H1 (cell line): Measurements from ENCODE around the gene MELK. TPM values are rescaled to one million over a fixed set of nuclear protein-coding genes. Genes with fewer than 3 reads are reported as not detected.

Source experiments
- CTCF ChIA-PET: fragments of 300-600 bp; sonication (Branson Sonifier 250); formaldehyde crosslinking; loops from one replicate; lab custom pipeline; 2021; ENCODE audit not compliant: partially characterized antibody; lab: Charles Lee
- POLR2A ChIA-PET: fragments of 300-600 bp; sonication (Branson Sonifier 250); formaldehyde crosslinking; loops from one replicate; lab custom pipeline; 2021; ENCODE audit warnings: inconsistent platforms; ENCODE audit not compliant: partially characterized antibody; lab: Charles Lee
- DNase-seq, 2 experiments: peaks; one replicate each; pipeline versions ENCODE4 v3.0.0 to v3.0.0-alpha.2; 2010 to 2022; ENCODE audit warnings: low spot score in 2 of 2, low read depth in 1 of 2, mixed read lengths in 1 of 2
- FAIRE-seq: peaks from 2 replicates; lab custom pipeline; 2011; peaks lifted over from hg19 to GRCh38; lab: Jason Lieb, UNC
- H2AFZ ChIP-seq: 2 replicates; pipeline ENCODE4 v1.8.1; 2012; ENCODE audit warnings: low read length, inconsistent platforms
- H2AK5ac ChIP-seq: 2 replicates; pipeline ENCODE4 v1.6.1; 2013; ENCODE audit warnings: low read depth, low read length
- H2BK120ac ChIP-seq: replicated peaks from 2 replicates; pipeline ENCODE3; 2013; ENCODE audit warnings: low read depth, low read length, inconsistent platforms
- H2BK12ac ChIP-seq: 2 replicates; pipeline ENCODE4 v1.6.1; 2013; ENCODE audit warnings: low read depth, low read length
- H2BK15ac ChIP-seq: 2 replicates; pipeline ENCODE4 v1.6.1; 2013; ENCODE audit warnings: low read length
- H2BK20ac ChIP-seq: 2 replicates; pipeline ENCODE4 v1.6.1; 2013; ENCODE audit warnings: low read length
- H2BK5ac ChIP-seq: 2 replicates; pipeline ENCODE4 v1.6.1; 2013; ENCODE audit warnings: low read depth, low read length
- H3K14ac ChIP-seq: 2 replicates; pipeline ENCODE4 v1.6.1; 2013; ENCODE audit warnings: inconsistent platforms; ENCODE audit not compliant: insufficient read length
- H3K18ac ChIP-seq: 2 replicates; pipeline ENCODE4 v1.6.1; 2013; ENCODE audit warnings: low read length; ENCODE audit errors: extremely low read depth
- H3K23ac ChIP-seq: 2 replicates; pipeline ENCODE4 v1.6.1; 2013; ENCODE audit warnings: inconsistent platforms; ENCODE audit not compliant: insufficient read length
- H3K23me2 ChIP-seq: 2 replicates; pipeline ENCODE4 v1.6.1; 2013; ENCODE audit warnings: low read depth, low read length
- H3K27ac ChIP-seq: 2 replicates; pipeline ENCODE4 v1.6.1; 2011; ENCODE audit warnings: low read depth, low read length, inconsistent platforms
- H3K27me3 ChIP-seq, 4 experiments: replicated peaks in 1 of 4; 1 replicate in 1 of 4; 2 replicates in 3 of 4; pipeline versions ENCODE4 v1.6.1 to v1.8.1; 2011 to 2013; ENCODE audit warnings: low read length in 3 of 4, mild to moderate bottlenecking in 3 of 4, inconsistent platforms in 2 of 4, mixed read lengths in 2 of 4, moderate library complexity in 1 of 4; ENCODE audit not compliant: control insufficient read depth in 3 of 4, insufficient read depth in 3 of 4; ENCODE audit errors: extremely low read depth in 1 of 4
- H3K36me3 ChIP-seq, 4 experiments: 2 replicates each; pipeline versions ENCODE4 v1.6.1 to v1.8.1; 2011 to 2013; ENCODE audit warnings: mild to moderate bottlenecking in 4 of 4, low read length in 3 of 4, moderate library complexity in 2 of 4, control low read depth in 1 of 4, inconsistent platforms in 1 of 4; ENCODE audit not compliant: insufficient read depth in 4 of 4, control insufficient read depth in 2 of 4
- H3K4ac ChIP-seq: replicated peaks from 2 replicates; pipeline ENCODE3; 2013; ENCODE audit warnings: low read length, low read depth, mixed read lengths, inconsistent platforms; ENCODE audit not compliant: insufficient read length
- H3K4me1 ChIP-seq, 4 experiments: replicated peaks in 1 of 4; 1 replicate in 1 of 4; 2 replicates in 3 of 4; pipeline versions ENCODE4 v1.6.1 to v1.8.1; 2011 to 2013; ENCODE audit warnings: low read length in 3 of 4, inconsistent platforms in 2 of 4, mixed read lengths in 1 of 4; ENCODE audit not compliant: insufficient read depth in 4 of 4, control insufficient read depth in 3 of 4
- H3K4me2 ChIP-seq, 2 experiments: 2 replicates each; pipeline versions ENCODE4 v1.6.1 to v1.8.1; 2011 to 2013; ENCODE audit warnings: low read depth in 2 of 2, low read length in 2 of 2, control low read depth in 1 of 2, inconsistent platforms in 1 of 2, mild to moderate bottlenecking in 1 of 2; ENCODE audit not compliant: insufficient read depth in 1 of 2
- H3K4me3 ChIP-seq, 4 experiments: fragments of 200-600, 300-600 bp in 1 of 4; sonication (generic), shearing (Covaris generic), sonication (Bioruptor Twin) in 1 of 4; 2 replicates each; pipeline versions ENCODE4 v1.5.1 to v1.8.1; 2011 to 2016; ENCODE audit warnings: low read length in 4 of 4, low read depth in 3 of 4, control low read depth in 2 of 4, inconsistent platforms in 2 of 4, mild to moderate bottlenecking in 2 of 4, mixed read lengths in 1 of 4, moderate library complexity in 1 of 4; ENCODE audit not compliant: insufficient read depth in 2 of 4; ENCODE audit errors: extremely low read depth in 1 of 4
- H3K56ac ChIP-seq: replicated peaks from 2 replicates; pipeline ENCODE3; 2013; ENCODE audit warnings: low read depth, mild to moderate bottlenecking, mixed read lengths, low read length, inconsistent platforms; ENCODE audit not compliant: insufficient read length
- H3K79me1 ChIP-seq: 2 replicates; pipeline ENCODE4 v1.6.1; 2013; ENCODE audit warnings: low read depth, low read length, control low read depth
- H3K79me2 ChIP-seq, 2 experiments: 2 replicates each; pipeline versions ENCODE4 v1.6.1 to v1.8.1; 2012 to 2013; ENCODE audit warnings: low read length in 2 of 2, mild to moderate bottlenecking in 2 of 2, inconsistent platforms in 1 of 2; ENCODE audit not compliant: insufficient read depth in 2 of 2, control insufficient read depth in 1 of 2
- H3K9ac ChIP-seq, 4 experiments: replicated peaks in 1 of 4; 1 replicate in 1 of 4; 2 replicates in 3 of 4; pipeline versions ENCODE4 v1.6.1 to v1.8.1; 2011 to 2013; ENCODE audit warnings: low read depth in 3 of 4, low read length in 3 of 4, control low read depth in 2 of 4, mild to moderate bottlenecking in 2 of 4, moderate library complexity in 2 of 4, inconsistent platforms in 1 of 4; ENCODE audit errors: extremely low read depth in 1 of 4
- H3K9me3 ChIP-seq, 2 experiments: 2 replicates each; pipeline versions ENCODE4 v1.6.1 to v1.8.1; 2012 to 2013; ENCODE audit warnings: mild to moderate bottlenecking in 2 of 2, moderate library complexity in 2 of 2, control low read depth in 1 of 2, inconsistent platforms in 1 of 2, low read depth in 1 of 2, low read length in 1 of 2, mixed read lengths in 1 of 2; ENCODE audit not compliant: insufficient read depth in 2 of 2
- H4K20me1 ChIP-seq, 2 experiments: replicated peaks in 1 of 2; 2 replicates each; pipeline versions ENCODE3 to v1.8.1; 2011 to 2013; ENCODE audit warnings: inconsistent platforms in 2 of 2, low read length in 2 of 2, mild to moderate bottlenecking in 1 of 2; ENCODE audit not compliant: insufficient read depth in 2 of 2, control insufficient read depth in 1 of 2
- H4K5ac ChIP-seq: 2 replicates; pipeline ENCODE4 v1.6.1; 2013; ENCODE audit warnings: low read length, low read depth, mixed read lengths, inconsistent platforms; ENCODE audit not compliant: insufficient read length
- H4K8ac ChIP-seq: 2 replicates; pipeline ENCODE4 v1.8.0; 2013; ENCODE audit warnings: mild to moderate bottlenecking, moderate library complexity, low read length, inconsistent platforms; ENCODE audit not compliant: insufficient read depth; ENCODE audit errors: extremely low read depth
- H4K91ac ChIP-seq: replicated peaks from 2 replicates; pipeline ENCODE3; 2013; ENCODE audit warnings: low read length, mixed read lengths, inconsistent platforms; ENCODE audit not compliant: insufficient read length
- ATF2 ChIP-seq: IDR thresholded peaks from 2 replicates; pipeline ENCODE4 v1.6.1; 2012; ENCODE audit warnings: low read length, inconsistent platforms
- BCL11A ChIP-seq, 2 experiments: IDR thresholded peaks; one replicate each; pipeline ENCODE4 v1.6.1; 2011; ENCODE audit warnings: low read depth in 2 of 2, low read length in 2 of 2, mild to moderate bottlenecking in 2 of 2
- CHD2 ChIP-seq: IDR thresholded peaks from 2 replicates; pipeline ENCODE4 v1.6.1; 2012; ENCODE audit warnings: low read length, improper control_type of control experiment
- KDM1A ChIP-seq: fragments of 200-600, 300-600 bp; sonication (generic); IDR thresholded peaks from 2 replicates; pipeline ENCODE4 v1.7.1; 2016; ENCODE audit warnings: mild to moderate bottlenecking, low read length, borderline replicate concordance
- POU5F1 ChIP-seq: IDR thresholded peaks from 2 replicates; pipeline ENCODE4 v1.6.1; 2011; ENCODE audit warnings: low read depth, mild to moderate bottlenecking, low read length, moderate library complexity
- RBBP5 ChIP-seq: IDR thresholded peaks from 2 replicates; pipeline ENCODE4 v1.7.1; 2012; ENCODE audit warnings: low read depth, mild to moderate bottlenecking, inconsistent platforms, low read length, moderate library complexity, borderline replicate concordance
- RNF2 ChIP-seq: fragments of 200-900, 300-1000 bp; sonication (generic); IDR thresholded peaks from 2 replicates; pipeline ENCODE4 v1.7.1; 2016; ENCODE audit warnings: borderline replicate concordance, low read depth, mild to moderate bottlenecking, antibody characterized with exemption, low read length; ENCODE audit not compliant: poor library complexity, severe bottlenecking; ENCODE audit errors: missing control alignments
- SRF ChIP-seq: IDR thresholded peaks from 2 replicates; pipeline ENCODE4 v1.6.1; 2011; ENCODE audit warnings: mild to moderate bottlenecking, low read depth, low read length, moderate library complexity
- WGBS, 2 experiments: shearing (Covaris generic) in 1 of 2; methylation state at CpG; one replicate each; pipeline versions ENCODE4 v1.1.6 to v1.1.7; 2013 to 2015; ENCODE audit warnings: low lambda C conversion rate in 2 of 2, mixed read lengths in 2 of 2, inconsistent platforms in 1 of 2, low coverage in 1 of 2, missing lambda C conversion rate in 1 of 2; ENCODE audit not compliant: insufficient replicate concordance in 2 of 2, insufficient coverage in 1 of 2, insufficient read length in 1 of 2; ENCODE audit errors: extremely low coverage in 1 of 2, missing lambda C conversion rate in 1 of 2; 5-methylcytosine and 5-hydroxymethylcytosine counted together
- polyA plus RNA-seq, 7 experiments: library from polyadenylated mRNA; depleted of rRNA in 3 of 7; stranded (reverse) in 5 of 7; unstranded in 2 of 7; fragments of >200 nt in 5 of 7; fragments of 200-250 nt in 2 of 7; gene quantifications; 1 replicate in 5 of 7; 2 replicates in 1 of 7; 4 replicates in 1 of 7; pipeline versions ENCODE4 v1.2.1 to v1.2.3, GENCODE V29; 2011 to 2013; ENCODE audit warnings: missing spikeins in 2 of 7, mixed read lengths in 2 of 7
- total RNA-seq: library from RNA; stranded (reverse); fragmentation: NEBNext Ultra II Directional; extraction: Animal tissue kit (Norgen Biotek cat#: 25700); gene quantifications from 2 replicates; pipeline ENCODE4 v1.2.1, GENCODE V29; 2021

MELK gene
- total and polyA plus RNA-seq, 2 of the 8 experiments (the other 6 are each of a cell fraction or from before 2014, with no cell fraction given): 26.2 to 53.1 TPM

- Histone ChIP-seq H2AK5ac (no peak overlapping the region), H3K79me1 (no peaks in the 10 kb centered on the region), H2BK12ac (no peak overlapping the region), H3K4me1 (peaks cover 0 to 2% (median 0%) of the 10 kb centered on the region in 4 experiments; a peak in 3 of 7 replicates), H2BK20ac (no peak overlapping the region), H3K56ac (no peak overlapping the region), H4K91ac (no peak overlapping the region), H2BK120ac (no peak overlapping the region), H3K27me3 (no peaks in the 10 kb centered on the region), H3K14ac (no peak overlapping the region), H3K18ac (no peak overlapping the region), H2BK15ac (no peak overlapping the region), H3K36me3 (no peaks in the 10 kb centered on the region), H3K23me2 (peaks cover 3% of the 10 kb centered on the region; the same call in 1 of the 2 replicates), H3K4me3 (no peak overlapping the region), H3K4me2 (no peak overlapping the region), H3K23ac (no peak overlapping the region), H3K27ac (no peak overlapping the region), H3K79me2 (peaks cover 0 to 33% of the 10 kb centered on the region in 2 experiments; a peak in 3 of 4 replicates), H4K8ac (no peak overlapping the region), H2AFZ (no peak overlapping the region), H4K5ac (no peak overlapping the region), H3K9me3 (no peaks in the 10 kb centered on the region), H3K9ac (no peak overlapping the region), H3K4ac (no peak overlapping the region), H2BK5ac (no peak overlapping the region), H4K20me1 (peaks cover 0 to 2% of the 10 kb centered on the region in 2 experiments)
- no CpG with 5 or more reads among the region's 2 CpGs for WGBS, 2 experiments
- TF ChIP-seq KDM1A (no peak), RBBP5 (no peak), ATF2 (no peak), RNF2 (no peak), BCL11A (IDR thresholded peaks at IDR 0.05; ENCODE audit: low read depth in 2 of 2, low read length in 2 of 2) (no peak), CHD2 (no peak), SRF (no peak), POU5F1 (no peak)
- DNase-seq (no peak), FAIRE-seq (no peak)
- ChIA-PET CTCF (no interaction called here), POLR2A (interaction anchor here (1.2 kb wide), 1 partner anchor 84 kb away, joined by 4 read pairs; no protein-coding TSS in a partner anchor)
Measured at GRCh38 chr9:36571333-36571732, 1.4 kb upstream of the MELK start.
